Activated CD8-positive, alpha-beta memory T cell treated with anti-CD3 and anti-CD28 coated beads, Interleukin-2, amount 50 U/mL, for 24 hours (primary cell): Measurements from ENCODE around the gene NDUFS6.

ENCODE experiments used
- DNase-seq: peaks from one replicate; pipeline ENCODE4 v3.0.0-alpha.2; 2020; ENCODE audit errors: extremely low read depth

NDUFS6 gene

GRCh38 chr5:1851290-1851934 lies 50.2 kb downstream of the NDUFS6 start:
- DNase-seq = no peak

- DNase-seq = no peak
Measured at GRCh38 chr5:1852324-1852947, 51.2 kb downstream of the NDUFS6 start.

DNA sequence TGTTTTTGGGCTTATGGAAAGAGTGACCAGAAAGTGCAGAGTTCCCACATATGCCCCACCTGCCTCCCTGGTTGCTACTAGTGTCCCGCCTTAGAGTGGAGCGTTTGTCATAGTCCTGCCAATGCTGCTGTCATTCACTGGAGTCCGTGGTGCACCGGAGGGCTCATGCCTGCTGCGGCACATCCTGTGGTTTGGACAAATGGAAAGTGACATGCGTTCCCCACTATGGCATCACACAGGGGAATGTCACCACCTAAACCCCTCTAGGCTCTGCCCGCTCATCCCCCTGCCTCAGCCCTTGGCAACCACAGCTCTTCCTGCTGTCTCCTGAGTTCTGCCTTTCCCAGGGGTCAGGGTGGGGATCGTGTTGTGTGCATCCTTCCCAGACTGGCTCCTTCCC lies 52.3 kb downstream of the NDUFS6 start:
- DNase-seq = no peak

DNA sequence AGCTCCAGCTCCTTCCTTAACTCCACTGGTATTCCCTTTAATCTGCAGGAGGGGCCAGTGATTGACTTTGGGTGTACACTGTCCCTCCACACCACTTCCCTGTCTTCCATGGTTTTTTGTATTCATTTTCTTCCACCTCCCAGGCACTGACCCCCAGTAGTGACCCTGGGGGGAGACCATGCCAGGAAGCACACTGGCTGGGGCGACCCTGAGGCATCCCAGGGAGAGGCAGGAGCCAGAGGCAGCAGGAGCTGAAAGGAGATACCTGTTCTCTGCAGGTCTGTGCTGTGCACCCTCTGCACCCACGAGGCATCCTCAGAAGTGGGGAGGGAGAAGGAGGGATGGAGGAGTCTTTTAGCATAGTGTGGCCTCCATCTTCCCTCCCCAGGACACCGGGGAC lies 53.9 kb downstream of the NDUFS6 start:
- DNase-seq = no peak

DNA sequence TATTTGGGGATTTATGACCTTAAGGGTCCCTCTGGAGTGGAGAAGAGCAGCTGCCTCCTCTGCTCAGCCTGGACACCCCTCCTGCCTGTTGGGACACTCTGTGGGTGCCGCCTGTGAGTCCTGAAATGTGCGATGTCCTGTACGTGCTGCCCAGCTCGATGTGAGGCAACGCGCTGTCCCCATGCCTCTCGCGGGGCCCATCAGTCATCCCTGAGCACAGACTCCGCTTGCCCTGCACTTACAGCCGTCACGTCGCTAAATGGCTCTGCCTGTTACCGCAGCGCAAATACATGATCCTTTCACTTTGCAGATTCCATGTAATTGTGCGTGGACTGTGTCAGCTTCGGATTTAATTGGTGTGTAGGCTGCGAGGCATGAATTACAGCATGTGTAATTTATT lies 54.4 kb downstream of the NDUFS6 start:
- no peak for DNase-seq

GRCh38 chr5:1856596-1857255 lies 55.5 kb downstream of the NDUFS6 start:
- no peak for DNase-seq

DNA sequence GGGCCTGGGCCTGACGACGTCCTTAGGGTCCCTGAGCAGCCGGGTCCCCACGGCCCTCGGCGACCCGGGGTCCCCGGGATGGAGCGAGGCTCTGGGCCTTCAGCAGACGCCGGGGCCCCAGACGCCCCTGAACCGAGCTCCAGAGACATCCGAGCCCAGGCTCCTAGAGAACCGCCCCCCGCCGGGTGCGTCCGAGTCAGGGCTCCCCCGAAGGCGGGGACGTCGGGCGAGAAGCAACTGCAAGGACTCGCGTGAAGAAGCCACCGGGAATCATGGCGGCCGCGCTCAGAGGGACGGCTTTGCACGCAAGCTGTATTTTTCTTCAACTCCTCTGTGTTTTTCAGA lies 56.0 kb downstream of the NDUFS6 start:
- DNase-seq = no peak

- DNase-seq = no peak
Measured at GRCh38 chr5:1858436-1858835, 57.2 kb downstream of the NDUFS6 start.

- DNase-seq = no peak
Measured at GRCh38 chr5:1859099-1859498, 57.9 kb downstream of the NDUFS6 start.

- no peak for DNase-seq
Measured at GRCh38 chr5:1860021-1860610, 58.9 kb downstream of the NDUFS6 start.

DNA sequence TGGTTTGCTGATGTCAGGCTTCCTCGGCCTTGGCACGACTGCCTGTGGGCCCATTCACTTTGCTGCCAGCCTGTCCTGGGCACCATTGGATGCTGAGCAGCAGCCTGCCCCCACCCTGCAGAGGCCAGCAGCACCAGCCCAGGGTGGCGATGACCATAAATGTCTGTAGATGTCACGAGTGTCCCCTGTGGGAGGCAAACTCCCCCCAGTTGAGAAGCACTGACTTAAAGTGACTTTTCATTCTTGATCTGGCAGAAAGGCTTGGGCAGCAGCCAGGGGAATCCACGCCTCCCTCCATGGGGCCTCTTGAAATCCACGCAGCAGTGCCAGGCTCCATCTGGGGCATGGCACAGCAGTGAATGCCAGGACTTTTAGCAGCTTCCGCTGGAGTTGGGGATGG lies 59.7 kb downstream of the NDUFS6 start:
- DNase-seq = no peak

DNA sequence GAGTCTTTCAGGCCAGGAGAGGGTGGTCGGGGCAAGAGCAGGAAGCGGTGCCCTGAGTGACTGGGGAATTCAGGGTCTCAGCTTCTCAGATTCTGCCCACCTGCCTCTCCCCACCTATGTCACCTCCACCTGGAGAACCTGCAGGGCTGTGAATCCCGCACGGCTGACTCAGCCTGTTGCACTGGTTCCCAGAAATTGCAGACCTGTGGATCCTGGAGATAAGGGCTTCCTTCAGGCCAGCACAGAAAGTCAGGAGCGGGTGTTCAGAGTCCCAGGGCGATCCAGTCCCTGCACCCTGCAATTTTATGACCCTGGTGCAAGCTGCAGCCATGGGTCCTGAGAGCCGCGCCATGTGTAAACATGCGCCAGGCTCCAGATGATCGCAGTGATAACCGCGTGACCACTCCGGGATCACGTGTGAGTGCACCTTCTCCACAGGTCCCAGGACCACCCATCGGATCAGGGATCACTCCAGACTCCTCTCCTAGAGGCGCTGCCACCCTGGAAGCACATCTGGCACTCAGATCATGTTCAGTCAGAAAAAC lies 63.8 kb downstream of the NDUFS6 start:
- no peak for DNase-seq

DNA sequence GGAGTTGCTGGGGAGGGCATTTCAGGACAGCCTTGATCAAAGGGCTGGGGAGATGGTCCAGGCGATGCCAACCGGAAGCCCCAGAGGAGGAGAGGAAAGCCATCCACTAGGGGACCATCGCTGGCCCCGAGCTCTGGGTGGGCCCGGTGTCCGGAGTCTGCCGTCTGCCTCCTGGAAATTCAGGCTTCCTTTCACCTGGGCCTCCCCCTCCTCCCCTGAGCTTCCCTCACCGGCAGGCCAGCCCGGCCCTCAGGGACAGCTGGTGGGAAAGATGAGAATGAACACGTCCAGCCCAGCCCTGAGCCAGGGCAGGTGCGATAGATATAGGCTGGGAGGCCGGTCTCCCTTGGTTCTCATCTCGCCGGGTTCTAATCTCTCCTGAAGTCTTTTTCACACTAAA lies 64.3 kb downstream of the NDUFS6 start:
- DNase-seq = no peak
